Bronchial epithelial cell (primary cell): ENCODE results near the gene EVA1A. TPM values are rescaled to one million over a fixed set of nuclear protein-coding genes. Genes with fewer than 3 reads are reported as not detected.
"Not testable (repeated sequence)": the region's sequence is repeated elsewhere in the genome, so short reads cannot be mapped to it uniquely, and the experiment has no call there.

ENCODE experiments used
- DNase-seq: peaks from one replicate; pipeline ENCODE4 v3.0.0-alpha.2; 2010; ENCODE audit warnings: low read depth
- FAIRE-seq: peaks from 2 replicates; lab custom pipeline; 2011; peaks lifted over from hg19 to GRCh38; lab: Jason Lieb, UNC
- H3K27me3 ChIP-seq: 2 replicates; pipeline ENCODE4 v1.5.1; 2011; ENCODE audit warnings: low read length; ENCODE audit not compliant: control insufficient read depth, insufficient read depth
- H3K36me3 ChIP-seq: 2 replicates; pipeline ENCODE4 v1.5.1; 2011; ENCODE audit warnings: low read length; ENCODE audit not compliant: control insufficient read depth, insufficient read depth
- H3K4me3 ChIP-seq: 2 replicates; pipeline ENCODE4 v1.5.1; 2011; ENCODE audit warnings: mild to moderate bottlenecking, low read depth, low read length, control low read depth
- total RNA-seq: library from RNA; depleted of rRNA; stranded (reverse); fragments of >200 nt; gene quantifications from 2 replicates; pipeline ENCODE4 v1.2.1, GENCODE V29; 2014
- TF ChIP-seq, protein P1 (sequence below): IDR thresholded peaks from 2 replicates; pipeline ENCODE4 v1.5.1; 2011; ENCODE audit warnings: mild to moderate bottlenecking, moderate library complexity, low read length, control low read depth, inconsistent platforms; ENCODE audit not compliant: insufficient read depth, severe bottlenecking

The EVA1A gene
- total RNA-seq, 1 donor from 2014 or later = 5.8 TPM

- FAIRE-seq (no peak), DNase-seq (no peak)
- TF ChIP-seq, protein P1, sequence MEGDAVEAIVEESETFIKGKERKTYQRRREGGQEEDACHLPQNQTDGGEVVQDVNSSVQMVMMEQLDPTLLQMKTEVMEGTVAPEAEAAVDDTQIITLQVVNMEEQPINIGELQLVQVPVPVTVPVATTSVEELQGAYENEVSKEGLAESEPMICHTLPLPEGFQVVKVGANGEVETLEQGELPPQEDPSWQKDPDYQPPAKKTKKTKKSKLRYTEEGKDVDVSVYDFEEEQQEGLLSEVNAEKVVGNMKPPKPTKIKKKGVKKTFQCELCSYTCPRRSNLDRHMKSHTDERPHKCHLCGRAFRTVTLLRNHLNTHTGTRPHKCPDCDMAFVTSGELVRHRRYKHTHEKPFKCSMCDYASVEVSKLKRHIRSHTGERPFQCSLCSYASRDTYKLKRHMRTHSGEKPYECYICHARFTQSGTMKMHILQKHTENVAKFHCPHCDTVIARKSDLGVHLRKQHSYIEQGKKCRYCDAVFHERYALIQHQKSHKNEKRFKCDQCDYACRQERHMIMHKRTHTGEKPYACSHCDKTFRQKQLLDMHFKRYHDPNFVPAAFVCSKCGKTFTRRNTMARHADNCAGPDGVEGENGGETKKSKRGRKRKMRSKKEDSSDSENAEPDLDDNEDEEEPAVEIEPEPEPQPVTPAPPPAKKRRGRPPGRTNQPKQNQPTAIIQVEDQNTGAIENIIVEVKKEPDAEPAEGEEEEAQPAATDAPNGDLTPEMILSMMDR = no peak
- no peaks in the 10 kb centered on the region for H3K27me3 ChIP-seq
- no peaks in the 10 kb centered on the region for H3K36me3 ChIP-seq
- H3K4me3 ChIP-seq = no peak overlapping the region
Measured at GRCh38 chr2:75484840-75485239, 75.9 kb downstream of the EVA1A start.

DNA sequence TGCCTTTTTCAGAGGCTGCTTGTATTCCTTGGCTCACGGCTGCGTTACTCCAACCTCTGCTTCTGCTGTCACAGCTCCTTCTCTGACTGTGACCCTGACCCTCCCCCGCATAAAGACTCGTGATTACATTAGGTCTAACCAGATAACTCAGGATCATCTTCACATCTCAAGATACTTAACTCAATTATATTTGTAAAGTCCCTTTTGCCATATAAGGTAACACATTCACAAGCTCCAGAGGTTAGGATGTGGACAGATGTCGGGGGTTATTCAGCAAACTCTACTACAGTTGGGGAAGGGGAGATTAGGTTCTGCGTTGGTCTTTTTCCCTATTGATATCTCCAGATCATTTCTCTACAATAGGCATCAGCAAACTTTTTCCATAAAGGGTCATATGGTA is 76.9 kb downstream of the EVA1A start:
- DNase-seq (no peak), FAIRE-seq (no peak)
- TF ChIP-seq, protein P1 = no peak
- Histone ChIP-seq H3K4me3 (no peak overlapping the region), H3K27me3 (no peaks in the 10 kb centered on the region), H3K36me3 (no peaks in the 10 kb centered on the region)

GRCh38 chr2:75482398-75482797 is 78.3 kb downstream of the EVA1A start:
- no peak for DNase-seq
- Histone ChIP-seq H3K36me3 (no peaks in the 10 kb centered on the region), H3K4me3 (no peak overlapping the region), H3K27me3 (no peaks in the 10 kb centered on the region)
- TF ChIP-seq, protein P1 = no peak
- no peak for FAIRE-seq

- H3K27me3 ChIP-seq = no peaks in the 10 kb centered on the region
- TF ChIP-seq, protein P1 = peak; percentile 51
- H3K36me3 ChIP-seq = no peaks in the 10 kb centered on the region
- FAIRE-seq = no peak
- peak; percentile 27 for DNase-seq
- H3K4me3 ChIP-seq = no peak overlapping the region
Measured at GRCh38 chr2:75480971-75481836, 79.5 kb downstream of the EVA1A start.

GRCh38 chr2:75477696-75478095 is 83.0 kb downstream of the EVA1A start:
- not testable (repeated sequence) for DNase-seq, H3K4me3 ChIP-seq, H3K36me3 ChIP-seq, H3K27me3 ChIP-seq, FAIRE-seq

GRCh38 chr2:75476761-75477160 is 84.0 kb downstream of the EVA1A start:
- H3K4me3 ChIP-seq = no peak overlapping the region
- TF ChIP-seq, protein P1 = no peak
- DNase-seq (peak; percentile 65), FAIRE-seq (no peak)
- no peaks in the 10 kb centered on the region for H3K27me3 ChIP-seq
- H3K36me3 ChIP-seq = no peaks in the 10 kb centered on the region
